ENCODE measurements around the gene RASA3. TPM values are rescaled to one million over a fixed set of nuclear protein-coding genes. Genes with fewer than 3 reads are reported as not detected.

Gene RASA3
- total RNA-seq, 1 donor from 2014 or later, result 25.4 TPM

DNA sequence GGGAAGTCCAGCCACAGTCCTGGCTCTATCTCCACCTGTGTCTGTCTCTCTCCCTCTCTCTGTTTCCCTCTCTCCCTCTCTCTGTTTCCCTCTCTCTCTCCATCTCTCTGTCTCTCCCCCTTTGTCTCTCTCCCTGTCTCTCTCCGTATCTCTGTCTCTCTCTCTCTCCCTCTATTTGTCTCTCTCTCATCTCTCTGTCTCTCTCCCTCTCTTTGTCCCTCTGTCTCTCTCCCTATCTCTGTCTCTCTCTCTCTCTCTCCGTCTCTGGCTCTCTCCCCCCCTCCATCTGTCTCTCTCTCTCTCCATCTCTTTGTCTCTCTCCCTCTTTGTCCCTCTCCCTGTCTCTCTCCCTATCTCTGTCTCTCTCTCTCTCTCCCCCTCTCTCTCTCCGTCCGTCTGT is 119.1 kb downstream of the RASA3 start:
- TF ChIP-seq, protein P1, sequence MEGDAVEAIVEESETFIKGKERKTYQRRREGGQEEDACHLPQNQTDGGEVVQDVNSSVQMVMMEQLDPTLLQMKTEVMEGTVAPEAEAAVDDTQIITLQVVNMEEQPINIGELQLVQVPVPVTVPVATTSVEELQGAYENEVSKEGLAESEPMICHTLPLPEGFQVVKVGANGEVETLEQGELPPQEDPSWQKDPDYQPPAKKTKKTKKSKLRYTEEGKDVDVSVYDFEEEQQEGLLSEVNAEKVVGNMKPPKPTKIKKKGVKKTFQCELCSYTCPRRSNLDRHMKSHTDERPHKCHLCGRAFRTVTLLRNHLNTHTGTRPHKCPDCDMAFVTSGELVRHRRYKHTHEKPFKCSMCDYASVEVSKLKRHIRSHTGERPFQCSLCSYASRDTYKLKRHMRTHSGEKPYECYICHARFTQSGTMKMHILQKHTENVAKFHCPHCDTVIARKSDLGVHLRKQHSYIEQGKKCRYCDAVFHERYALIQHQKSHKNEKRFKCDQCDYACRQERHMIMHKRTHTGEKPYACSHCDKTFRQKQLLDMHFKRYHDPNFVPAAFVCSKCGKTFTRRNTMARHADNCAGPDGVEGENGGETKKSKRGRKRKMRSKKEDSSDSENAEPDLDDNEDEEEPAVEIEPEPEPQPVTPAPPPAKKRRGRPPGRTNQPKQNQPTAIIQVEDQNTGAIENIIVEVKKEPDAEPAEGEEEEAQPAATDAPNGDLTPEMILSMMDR (IDR thresholded peaks at IDR 0.05; ENCODE audit: insufficient read depth, low read length, poor library complexity, severe bottlenecking), result no peak
- Histone ChIP-seq H3K4me3 (ENCODE audit: low read depth, low read length) (no peak overlapping the region), H3K36me3 (ENCODE audit: control insufficient read depth, insufficient read depth, low read length) (no peaks in the 10 kb centered on the region), H3K27me3 (ENCODE audit: control insufficient read depth, insufficient read depth, low read length) (no peaks in the 10 kb centered on the region)
- no peak for DNase-seq (ENCODE audit: low read depth)

DNA sequence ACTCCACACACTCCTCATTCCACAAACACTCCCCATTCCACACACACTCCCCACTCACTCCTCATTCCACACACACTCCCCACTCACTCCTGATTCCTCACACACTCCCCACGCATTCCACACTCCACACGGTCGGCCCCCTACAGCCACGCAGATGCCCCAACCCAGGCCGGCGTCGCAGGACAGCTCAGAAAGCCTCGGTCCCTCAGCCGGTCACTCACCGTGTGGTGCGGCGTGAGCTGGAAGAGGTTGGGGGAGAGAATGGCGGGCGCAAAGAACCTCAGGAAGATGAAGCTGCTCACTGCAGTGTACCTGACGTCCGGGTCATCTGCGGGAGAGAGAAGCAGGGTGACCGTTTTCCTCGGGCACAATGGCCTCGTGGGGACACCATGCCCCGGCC is 119.5 kb downstream of the RASA3 start:
- TF ChIP-seq, protein P1 (IDR thresholded peaks at IDR 0.05; ENCODE audit: insufficient read depth, low read length, poor library complexity, severe bottlenecking), result no peak
- Histone ChIP-seq H3K36me3 (ENCODE audit: control insufficient read depth, insufficient read depth, low read length) (no peaks in the 10 kb centered on the region), H3K4me3 (ENCODE audit: low read depth, low read length) (no peak overlapping the region), H3K27me3 (ENCODE audit: control insufficient read depth, insufficient read depth, low read length) (no peaks in the 10 kb centered on the region)
- no peak for DNase-seq (ENCODE audit: low read depth)

DNA sequence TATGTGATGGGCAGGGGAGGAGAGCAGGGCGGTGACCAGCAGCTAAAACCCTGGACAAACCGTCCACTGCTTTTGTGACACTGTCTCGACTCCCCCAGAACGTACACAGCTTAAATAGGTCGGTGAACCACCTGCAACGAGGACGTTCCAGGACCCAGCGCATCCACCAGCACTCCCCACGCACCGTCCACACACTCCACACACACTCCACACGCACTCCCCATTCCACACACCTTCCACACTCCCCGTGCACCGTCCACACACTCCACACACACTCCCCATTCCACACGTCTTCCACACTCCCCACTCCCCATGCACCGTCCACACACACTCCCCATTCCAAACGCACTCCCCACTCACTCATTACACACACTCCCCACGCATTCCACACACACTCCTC is 120.3 kb downstream of the RASA3 start:
- no peak overlapping the region for H3K4me3 ChIP-seq (ENCODE audit: low read depth, low read length)
- H3K27me3 ChIP-seq (ENCODE audit: control insufficient read depth, insufficient read depth, low read length), result no peaks in the 10 kb centered on the region
- H3K36me3 ChIP-seq (ENCODE audit: control insufficient read depth, insufficient read depth, low read length), result no peaks in the 10 kb centered on the region
- TF ChIP-seq, protein P1 (IDR thresholded peaks at IDR 0.05; ENCODE audit: insufficient read depth, low read length, poor library complexity, severe bottlenecking), result no peak
- no peak for DNase-seq (ENCODE audit: low read depth)

DNA sequence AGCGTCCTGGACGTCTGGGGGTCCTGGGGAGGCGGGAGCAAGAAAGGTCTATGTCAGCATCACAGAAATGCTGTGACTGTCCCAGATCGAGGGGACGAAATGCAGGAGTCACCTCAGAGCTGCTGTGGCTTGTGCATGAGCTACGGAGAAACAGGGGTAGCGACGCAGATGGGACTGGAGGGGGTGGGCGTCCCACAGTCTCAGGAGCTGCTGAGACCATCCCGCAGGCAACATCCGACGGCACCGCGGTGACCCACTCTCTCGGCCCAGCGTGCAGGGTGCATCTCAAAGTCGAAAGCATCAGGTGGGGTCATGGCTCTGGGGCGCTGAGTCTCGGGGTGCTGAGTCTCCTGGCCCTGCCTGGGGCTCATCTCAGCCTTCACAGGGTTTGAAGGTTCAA is 121.2 kb downstream of the RASA3 start:
- no peaks in the 10 kb centered on the region for H3K36me3 ChIP-seq (ENCODE audit: control insufficient read depth, insufficient read depth, low read length)
- H3K4me3 ChIP-seq (ENCODE audit: low read depth, low read length), result no peak overlapping the region
- TF ChIP-seq, protein P1 (IDR thresholded peaks at IDR 0.05; ENCODE audit: insufficient read depth, low read length, poor library complexity, severe bottlenecking), result no peak

DNA sequence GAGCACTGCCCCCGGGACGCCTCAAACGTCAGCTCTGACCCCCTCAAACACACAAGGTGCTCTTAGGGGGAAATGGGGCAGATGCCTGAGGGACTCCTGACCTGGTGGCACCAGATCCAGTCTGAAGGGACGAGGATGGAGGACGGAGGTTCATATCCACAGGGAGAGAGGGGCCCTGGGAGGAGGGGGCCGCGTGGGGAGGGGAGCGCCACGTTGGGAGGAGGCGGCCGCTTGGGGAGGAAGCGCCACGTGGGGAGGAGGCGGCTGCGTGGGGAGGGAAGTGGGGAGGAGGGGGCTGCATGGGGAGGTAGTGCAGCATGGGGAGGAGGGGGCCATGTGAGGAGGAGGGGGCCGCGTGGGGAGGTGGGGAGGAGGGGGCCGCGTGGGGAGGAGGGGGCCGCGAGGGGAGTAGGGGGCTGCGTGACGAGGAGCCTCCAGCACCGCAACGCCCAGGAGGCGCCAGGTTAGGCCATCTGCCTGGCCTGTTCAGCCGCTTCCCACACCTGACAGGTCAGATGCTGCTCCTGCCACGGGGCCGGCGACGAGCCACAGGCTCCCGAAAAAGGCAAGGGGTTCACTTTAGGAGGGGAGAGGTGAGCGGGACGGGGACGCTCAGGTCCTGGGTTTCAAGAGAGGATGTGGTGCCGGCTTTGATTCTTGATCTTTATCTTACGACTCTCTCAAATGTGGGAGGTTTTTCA is 121.9 kb downstream of the RASA3 start:
- no peak for DNase-seq (ENCODE audit: low read depth)
- H3K4me3 ChIP-seq (ENCODE audit: low read depth, low read length), result no peak overlapping the region
- TF ChIP-seq, protein P1 (IDR thresholded peaks at IDR 0.05; ENCODE audit: insufficient read depth, low read length, poor library complexity, severe bottlenecking), result no peak
- no peaks in the 10 kb centered on the region for H3K27me3 ChIP-seq (ENCODE audit: control insufficient read depth, insufficient read depth, low read length)
- no peaks in the 10 kb centered on the region for H3K36me3 ChIP-seq (ENCODE audit: control insufficient read depth, insufficient read depth, low read length)

More for the DNA sequence above, 121.2 kb downstream of the RASA3 start:
- H3K27me3 ChIP-seq (ENCODE audit: control insufficient read depth, insufficient read depth, low read length), result no peaks in the 10 kb centered on the region
- no peak for DNase-seq (ENCODE audit: low read depth)
